T-cell (primary cell): ENCODE data around the gene PCNX3. TPM values are rescaled to one million over a fixed set of nuclear protein-coding genes. Genes with fewer than 3 reads are reported as not detected.
"Not testable (repeated sequence)": the region's sequence is repeated elsewhere in the genome, so short reads cannot be mapped to it uniquely, and the experiment has no call there.

Source experiments
- ATAC-seq, 4 experiments: fragments of 200-7000 bp in 3 of 4; fragments of 150-1000 bp in 1 of 4; cut with Tn5 transposase; replicated peaks in 1 of 4; 1 replicate in 3 of 4; 2 replicates in 1 of 4; pipeline ENCODE4 v1.10.0; 2021; ENCODE audit warnings: moderate library complexity in 3 of 4, mild to moderate bottlenecking in 2 of 4, moderate number of reproducible peaks in 1 of 4
- CTCF ChIA-PET, 2 donors: fragments of 300-600 bp; sonication (Branson Sonifier 250); formaldehyde crosslinking; loops; one replicate each; lab custom pipeline; 2022; ENCODE audit warnings: antibody characterized with exemption in 2 of 2; lab: Charles Lee
- POLR2A ChIA-PET, 2 donors: fragments of 300-600 bp; sonication (Branson Sonifier 250); formaldehyde crosslinking; loops; one replicate each; lab custom pipeline; 2022; ENCODE audit warnings: antibody characterized with exemption in 2 of 2; lab: Charles Lee
- DNase-seq, 35 experiments: peaks; one replicate each; pipeline versions ENCODE4 v3.0.0 to v3.0.0-alpha.2; 2013 to 2023
- H3K27ac ChIP-seq: one replicate; pipeline ENCODE4 v1.5.1; 2013; ENCODE audit warnings: low read length
- H3K27me3 ChIP-seq, 2 experiments: replicated peaks in 1 of 2; 1 replicate in 1 of 2; 2 replicates in 1 of 2; pipeline versions ENCODE4 v1.6.1 to v1.7.0; 2013; ENCODE audit warnings: low read length in 1 of 2, mixed read lengths in 1 of 2; ENCODE audit not compliant: control insufficient read depth in 2 of 2, insufficient read depth in 2 of 2; ENCODE audit errors: extremely low read depth in 1 of 2
- H3K36me3 ChIP-seq, 2 donors: 1 replicate in 1 of 2; 2 replicates in 1 of 2; pipeline versions ENCODE4 v1.6.1 to v1.7.0; 2013; ENCODE audit warnings: low read length in 1 of 2; ENCODE audit not compliant: control insufficient read depth in 2 of 2, insufficient read depth in 1 of 2; ENCODE audit errors: extremely low read depth in 1 of 2
- H3K4me1 ChIP-seq, 2 experiments: 1 replicate in 1 of 2; 2 replicates in 1 of 2; pipeline versions ENCODE4 v1.6.1 to v1.7.0; 2013; ENCODE audit warnings: low read length in 2 of 2, mixed read lengths in 1 of 2; ENCODE audit not compliant: insufficient read depth in 2 of 2, control insufficient read depth in 1 of 2; ENCODE audit errors: extremely low read depth in 1 of 2
- H3K4me3 ChIP-seq, 2 donors: 1 replicate in 1 of 2; 2 replicates in 1 of 2; pipeline versions ENCODE4 v1.5.1 to v1.7.0; 2013; ENCODE audit warnings: mild to moderate bottlenecking in 2 of 2, low read length in 1 of 2, moderate library complexity in 1 of 2; ENCODE audit not compliant: control insufficient read depth in 1 of 2; ENCODE audit errors: extremely low read depth in 1 of 2
- H3K9me3 ChIP-seq: 2 replicates; pipeline ENCODE4 v1.7.0; 2013
- H3K27ac Mint-ChIP-seq, 2 donors: one replicate each; pipeline ENCODE4 v1.8.0; 2020 to 2021; ENCODE audit warnings: mild to moderate bottlenecking in 2 of 2, mixed read lengths in 2 of 2
- H3K27me3 Mint-ChIP-seq, 2 donors: one replicate each; pipeline ENCODE4 v1.8.0; 2021 to 2022; ENCODE audit warnings: mixed read lengths in 2 of 2
- H3K36me3 Mint-ChIP-seq: one replicate; pipeline ENCODE4 v1.8.0; 2021; ENCODE audit warnings: mixed read lengths
- H3K4me1 Mint-ChIP-seq, 3 donors: one replicate each; pipeline ENCODE4 v1.8.0; 2020 to 2022; ENCODE audit warnings: mixed read lengths in 3 of 3, mild to moderate bottlenecking in 1 of 3
- H3K4me3 Mint-ChIP-seq, 3 donors: one replicate each; pipeline ENCODE4 v1.8.0; 2020 to 2022; ENCODE audit warnings: mild to moderate bottlenecking in 3 of 3, mixed read lengths in 3 of 3, moderate library complexity in 3 of 3
- H3K9me3 Mint-ChIP-seq, 3 donors: one replicate each; pipeline ENCODE4 v1.8.0; 2020 to 2022; ENCODE audit warnings: mixed read lengths in 3 of 3
- WGBS: methylation state at CpG from one replicate; pipeline ENCODE4 v1.1.5; 2013; ENCODE audit warnings: missing lambda C conversion rate; ENCODE audit not compliant: insufficient coverage; 5-methylcytosine and 5-hydroxymethylcytosine counted together
- total RNA-seq, 35 experiments: library from RNA in 6 of 35; stranded (reverse) in 6 of 35; fragments of 120-200 nt in 1 of 35; gene quantifications; one replicate each; pipeline versions ENCODE4 v1.2.1 to v1.2.4 and lab custom pipeline; 2013 to 2026

Gene PCNX3
- total RNA-seq, 5 donors from 2014 or later (not counting 1 experiment from before 2014, with no cell fraction given): 54.2 to 74.7 (median 66.8) TPM

- no peaks in the 10 kb centered on the region for H3K27me3 Mint-ChIP-seq
- peaks cover 44% of the 10 kb centered on the region for H3K36me3 Mint-ChIP-seq
- H3K27me3 ChIP-seq: no peaks in the 10 kb centered on the region
- H3K9me3 Mint-ChIP-seq: no peaks in the 10 kb centered on the region
- H3K4me1 Mint-ChIP-seq: peaks cover 50 to 54% (median 54%) of the 10 kb centered on the region in 3 donors
- peak overlapping the region; percentile 16 for H3K27ac ChIP-seq
- no peak overlapping the region for H3K4me3 ChIP-seq
- 98% methylated on average over 5 of the region's 9 CpGs for WGBS
- peak overlapping the region; percentile 44 to 87 (median 68) for H3K4me3 Mint-ChIP-seq
- ChIA-PET POLR2A (interaction anchor here in 1 of 2 donors (1.8 kb wide), 1 partner anchor 18 kb away, joined by 5 read pairs; no protein-coding TSS in a partner anchor), CTCF (no interaction called here)
- H3K4me1 ChIP-seq: peaks cover 6 to 59% of the 10 kb centered on the region in 2 experiments
- peak overlapping the region; percentile 52 to 69 for H3K27ac Mint-ChIP-seq
- H3K9me3 ChIP-seq: no peaks in the 10 kb centered on the region
- peaks cover 16 to 68% of the 10 kb centered on the region in 2 donors for H3K36me3 ChIP-seq
- DNase-seq: no peak
- no peak for ATAC-seq
Observed at GRCh38 chr11:65660038-65660437, 44.5 kb downstream of the PCNX3 start.

- Mint-ChIP-seq H3K4me1 (peaks cover 48 to 51% (median 51%) of the 10 kb centered on the region in 3 donors), H3K27ac (peak overlapping the region; percentile 36 to 83), H3K36me3 (peaks cover 36% of the 10 kb centered on the region), H3K4me3 (peak overlapping the region; percentile 83 to 87 (median 84))
- Histone ChIP-seq H3K4me1 (peaks cover 6 to 57% of the 10 kb centered on the region in 2 experiments), H3K36me3 (peaks cover 11 to 59% of the 10 kb centered on the region in 2 donors), H3K27ac (peak overlapping the region; percentile 88)
- H3K27me3 Mint-ChIP-seq, H3K9me3 ChIP-seq, H3K4me3 ChIP-seq, H3K27me3 ChIP-seq, ATAC-seq, CTCF ChIA-PET, H3K9me3 Mint-ChIP-seq, DNase-seq: not testable (repeated sequence)
- WGBS: 80% methylated on average over 1 of the region's 9 CpGs
- POLR2A ChIA-PET: interaction anchor here (0.6 to 1.8 kb wide), 6 partner anchors 13 to 1691 kb away, joined by 3 to 11 read pairs (median 8); no protein-coding TSS in a partner anchor
Observed at GRCh38 chr11:65660908-65661307, 45.3 kb downstream of the PCNX3 start.

- H3K36me3 Mint-ChIP-seq: peaks cover 30% of the 10 kb centered on the region
- ChIA-PET POLR2A (interaction anchor here in 1 of 2 donors (1.8 kb wide), 1 partner anchor 19 kb away, joined by 5 read pairs; no protein-coding TSS in a partner anchor), CTCF (no interaction called here)
- ATAC-seq: no peak
- Histone ChIP-seq H3K4me1 (peaks cover 6 to 57% of the 10 kb centered on the region in 2 experiments), H3K36me3 (peaks cover 11 to 53% of the 10 kb centered on the region in 2 donors), H3K4me3 (peak overlapping the region; percentile 67 to 97), H3K9me3 (no peaks in the 10 kb centered on the region), H3K27me3 (no peaks in the 10 kb centered on the region), H3K27ac (peak overlapping the region; percentile 88)
- peak overlapping the region; percentile 83 to 87 (median 84) for H3K4me3 Mint-ChIP-seq
- H3K9me3 Mint-ChIP-seq: no peaks in the 10 kb centered on the region
- WGBS: 97% methylated on average over 7 of the region's 25 CpGs
- H3K4me1 Mint-ChIP-seq: peaks cover 45 to 49% (median 46%) of the 10 kb centered on the region in 3 donors
- no peaks in the 10 kb centered on the region for H3K27me3 Mint-ChIP-seq
- H3K27ac Mint-ChIP-seq: peak overlapping the region; percentile 83 to 84
- peak in 1 of 35 experiments; percentile 11 for DNase-seq
Observed at GRCh38 chr11:65661599-65662246, 46.1 kb downstream of the PCNX3 start.

GRCh38 chr11:65662247-65662798, 46.7 kb downstream of the PCNX3 start:
- H3K36me3 Mint-ChIP-seq: peaks cover 29% of the 10 kb centered on the region
- ChIA-PET POLR2A (interaction anchor here in 1 of 2 donors (0.6 to 1.6 kb wide), 2 partner anchors 9 to 240 kb away, joined by 4 to 5 read pairs; partner anchors contain the start of gene NEAT1), CTCF (interaction anchor here in 1 of 2 donors (0.6 to 1.4 kb wide), 3 partner anchors 23 to 883 kb away, joined by 3 to 4 read pairs (median 3); partner anchors contain the start of gene PCNX3)
- H3K9me3 Mint-ChIP-seq: no peaks in the 10 kb centered on the region
- peak overlapping the region; percentile 83 to 87 (median 87) for H3K4me3 Mint-ChIP-seq
- Histone ChIP-seq H3K36me3 (peaks cover 6 to 48% of the 10 kb centered on the region in 2 donors), H3K27me3 (no peaks in the 10 kb centered on the region), H3K27ac (peak overlapping the region; percentile 88), H3K4me3 (peak overlapping the region; percentile 67 to 97), H3K9me3 (no peaks in the 10 kb centered on the region), H3K4me1 (peaks cover 6 to 57% of the 10 kb centered on the region in 2 experiments)
- ATAC-seq (peak in 3 of 4 experiments; percentile 39 to 44 (median 42)), DNase-seq (peak in 1 of 35 experiments; percentile 47)
- peak overlapping the region; percentile 83 to 84 for H3K27ac Mint-ChIP-seq
- H3K4me1 Mint-ChIP-seq: peaks cover 39 to 46% (median 40%) of the 10 kb centered on the region in 3 donors
- H3K27me3 Mint-ChIP-seq: no peaks in the 10 kb centered on the region
- 1% methylated on average over 17 of the region's 29 CpGs for WGBS

GRCh38 chr11:65662799-65663638, 47.4 kb downstream of the PCNX3 start, which contains the start of gene RELA:
Gene RELA, minus strand, starts transcription at chr11:65662916. Its CDS starts 84 bp downstream, at chr11:65662832.
- H3K27ac ChIP-seq: peak within 1 kb of the TSS; percentile 94
- H3K4me3 Mint-ChIP-seq: peak within 1 kb of the TSS; percentile 86 to 87 (median 87)
- no peaks in the 10 kb centered on the region for H3K27me3 ChIP-seq
- peak within 1 kb of the TSS; percentile 94 for H3K27ac Mint-ChIP-seq
- H3K4me3 ChIP-seq: peak within 1 kb of the TSS; percentile 67 to 97
- H3K36me3 Mint-ChIP-seq: peaks cover 24% of the 10 kb centered on the region
- peaks cover 6 to 41% of the 10 kb centered on the region in 2 donors for H3K36me3 ChIP-seq
- DNase-seq (peak; percentile 75 to 93 (median 85)), ATAC-seq (peak; percentile 83 to 92 (median 89))
- H3K4me1 ChIP-seq: peaks cover 6 to 56% of the 10 kb centered on the region in 2 experiments
- CTCF ChIA-PET: interaction anchor here in 1 of 2 donors (0.6 to 1.4 kb wide), 5 partner anchors 11 to 884 kb away, joined by 3 to 9 read pairs (median 3); partner anchors contain the start of gene PCNX3
- H3K9me3 ChIP-seq: no peaks in the 10 kb centered on the region
- H3K4me1 Mint-ChIP-seq: peaks cover 33 to 41% (median 35%) of the 10 kb centered on the region in 3 donors
- no peaks in the 10 kb centered on the region for H3K27me3 Mint-ChIP-seq
- no peaks in the 10 kb centered on the region for H3K9me3 Mint-ChIP-seq
- POLR2A ChIA-PET: interaction anchor here (0.5 to 1.6 kb wide), 4 partner anchors 10 to 241 kb away, joined by 3 to 5 read pairs (median 4); partner anchors contain the start of gene NEAT1 (in 1 of the 2)
- WGBS: under 1% methylated on average over 90 of the region's 91 CpGs
